ENCODE results near the gene PARP9. TPM values are rescaled to one million over a fixed set of nuclear protein-coding genes. Genes with fewer than 3 reads are reported as not detected.

Gene PARP9
- total RNA-seq, 1 donor from 2014 or later, result 1.0 TPM

GRCh38 chr3:122506450-122506849 lies 57.6 kb downstream of the PARP9 start:
- Histone ChIP-seq H3K36me3 (no peaks in the 10 kb centered on the region), H3F3A (ENCODE audit: low read depth) (no peaks in the 10 kb centered on the region), H2AFZ (replicated peaks) (no peak overlapping the region), H3K9ac (no peak overlapping the region), H3K27me3 (no peaks in the 10 kb centered on the region), H3K4me1 (peaks cover 12% of the 10 kb centered on the region), H3K27ac (no peak overlapping the region), H3K79me2 (ENCODE audit: low read depth) (peaks cover 100% of the 10 kb centered on the region), H3K4me2 (no peak overlapping the region), H4K20me1 (ENCODE audit: low read depth) (peaks cover 98% of the 10 kb centered on the region), H3K4me3 (no peak overlapping the region), H3K9me3 (ENCODE audit: low read depth) (no peaks in the 10 kb centered on the region)
- Mint-ChIP-seq H3K4me3 (no peak overlapping the region), H3K27me3 (ENCODE audit: insufficient read depth, low read depth) (peaks cover 1% of the 10 kb centered on the region), H3K27ac (no peak overlapping the region), H3K9me3 (peaks cover 30% of the 10 kb centered on the region), H3K36me3 (peaks cover 43% of the 10 kb centered on the region), H3K4me1 (peaks cover 4% of the 10 kb centered on the region)
- DNase-seq (ENCODE audit: low spot score), result no peak
- TF ChIP-seq EZH2 (IDR thresholded peaks at IDR 0.05) (no peak), EZH2phosphoT487 (IDR thresholded peaks at IDR 0.05) (no peak), CTCF (IDR thresholded peaks at IDR 0.05) (no peak)

DNA sequence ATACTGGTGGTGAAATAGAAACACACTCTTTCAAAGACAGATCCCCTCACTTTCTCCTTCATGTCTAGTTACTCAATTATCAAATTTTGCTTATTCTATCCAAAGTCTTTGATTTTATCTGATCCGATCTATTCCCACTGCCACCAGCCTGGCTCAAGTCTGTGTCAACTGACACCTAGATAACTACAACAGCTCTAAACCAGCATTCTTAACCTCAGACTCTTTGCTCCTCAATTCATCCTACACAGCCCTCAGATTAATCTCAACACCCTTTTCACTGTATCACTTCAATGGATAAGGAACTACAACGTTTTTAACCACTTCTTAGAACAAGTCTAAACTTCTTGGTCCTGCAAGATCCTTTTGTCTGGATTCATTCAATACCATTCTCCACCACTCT lies 58.4 kb downstream of the PARP9 start:
- no peaks in the 10 kb centered on the region for H3K4me1 Mint-ChIP-seq
- H3K36me3 ChIP-seq, result no peaks in the 10 kb centered on the region
- peaks cover 7% of the 10 kb centered on the region for H3K4me1 ChIP-seq
- H4K20me1 ChIP-seq (ENCODE audit: low read depth), result peaks cover 98% of the 10 kb centered on the region
- no peaks in the 10 kb centered on the region for H3F3A ChIP-seq (ENCODE audit: low read depth)
- no peak overlapping the region for H3K27ac Mint-ChIP-seq
- no peak overlapping the region for H3K4me3 Mint-ChIP-seq
- H3K27me3 ChIP-seq, result no peaks in the 10 kb centered on the region
- H3K9me3 Mint-ChIP-seq, result peaks cover 30% of the 10 kb centered on the region
- H3K9me3 ChIP-seq (ENCODE audit: low read depth), result no peaks in the 10 kb centered on the region
- H3K27ac ChIP-seq, result no peak overlapping the region
- peaks cover 100% of the 10 kb centered on the region for H3K79me2 ChIP-seq (ENCODE audit: low read depth)
- H3K4me3 ChIP-seq, result no peak overlapping the region
- peaks cover 39% of the 10 kb centered on the region for H3K36me3 Mint-ChIP-seq
- DNase-seq (ENCODE audit: low spot score), result no peak
- TF ChIP-seq EZH2 (IDR thresholded peaks at IDR 0.05), result no peak
- TF ChIP-seq EZH2phosphoT487 (IDR thresholded peaks at IDR 0.05), result no peak
- TF ChIP-seq CTCF (IDR thresholded peaks at IDR 0.05), result no peak
- H3K27me3 Mint-ChIP-seq (ENCODE audit: insufficient read depth, low read depth), result no peaks in the 10 kb centered on the region
- no peak overlapping the region for H3K9ac ChIP-seq
- H2AFZ ChIP-seq (replicated peaks), result no peak overlapping the region
- H3K4me2 ChIP-seq, result no peak overlapping the region

DNA sequence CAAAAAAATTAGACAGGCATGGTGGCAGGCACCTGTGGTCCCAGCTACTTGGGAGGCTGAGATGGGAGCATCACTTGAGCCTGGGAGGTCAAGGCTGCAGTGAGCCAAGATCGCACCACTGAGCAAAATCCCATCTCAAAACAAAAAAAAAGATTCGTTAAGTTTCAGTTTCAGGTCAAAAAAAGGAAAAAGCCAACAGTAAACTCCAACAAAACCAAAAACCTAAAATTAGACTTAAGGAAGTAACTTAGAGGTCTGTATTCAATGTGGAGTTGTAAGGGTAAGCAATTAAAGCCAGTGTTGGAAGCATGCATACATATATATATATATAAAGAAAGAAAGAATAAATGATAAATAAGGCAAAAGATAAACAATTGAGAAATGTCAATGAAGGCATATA lies 61.2 kb downstream of the PARP9 start:
- no peak for DNase-seq (ENCODE audit: low spot score)
- Histone ChIP-seq H2AFZ (replicated peaks) (no peak overlapping the region), H3K27ac (no peak overlapping the region), H3K4me3 (no peak overlapping the region), H3K36me3 (no peaks in the 10 kb centered on the region), H3K27me3 (no peaks in the 10 kb centered on the region), H3F3A (ENCODE audit: low read depth) (no peaks in the 10 kb centered on the region), H3K9ac (no peak overlapping the region), H3K79me2 (ENCODE audit: low read depth) (peaks cover 100% of the 10 kb centered on the region), H3K4me1 (peaks cover 7% of the 10 kb centered on the region), H3K4me2 (no peak overlapping the region), H3K9me3 (ENCODE audit: low read depth) (no peaks in the 10 kb centered on the region), H4K20me1 (ENCODE audit: low read depth) (peaks cover 99% of the 10 kb centered on the region)
- H3K9me3 Mint-ChIP-seq, result peaks cover 19% of the 10 kb centered on the region
- no peaks in the 10 kb centered on the region for H3K27me3 Mint-ChIP-seq (ENCODE audit: insufficient read depth, low read depth)
- TF ChIP-seq EZH2phosphoT487 (IDR thresholded peaks at IDR 0.05) (no peak), EZH2 (IDR thresholded peaks at IDR 0.05) (no peak), CTCF (IDR thresholded peaks at IDR 0.05) (no peak)
- H3K27ac Mint-ChIP-seq, result no peak overlapping the region
- H3K4me1 Mint-ChIP-seq, result peaks cover 4% of the 10 kb centered on the region
- H3K36me3 Mint-ChIP-seq, result peaks cover 25% of the 10 kb centered on the region
- no peak overlapping the region for H3K4me3 Mint-ChIP-seq

All from neural progenitor cell (in vitro differentiated cells).